Measurements from ENCODE around the gene LZIC.

Gene LZIC

DNA sequence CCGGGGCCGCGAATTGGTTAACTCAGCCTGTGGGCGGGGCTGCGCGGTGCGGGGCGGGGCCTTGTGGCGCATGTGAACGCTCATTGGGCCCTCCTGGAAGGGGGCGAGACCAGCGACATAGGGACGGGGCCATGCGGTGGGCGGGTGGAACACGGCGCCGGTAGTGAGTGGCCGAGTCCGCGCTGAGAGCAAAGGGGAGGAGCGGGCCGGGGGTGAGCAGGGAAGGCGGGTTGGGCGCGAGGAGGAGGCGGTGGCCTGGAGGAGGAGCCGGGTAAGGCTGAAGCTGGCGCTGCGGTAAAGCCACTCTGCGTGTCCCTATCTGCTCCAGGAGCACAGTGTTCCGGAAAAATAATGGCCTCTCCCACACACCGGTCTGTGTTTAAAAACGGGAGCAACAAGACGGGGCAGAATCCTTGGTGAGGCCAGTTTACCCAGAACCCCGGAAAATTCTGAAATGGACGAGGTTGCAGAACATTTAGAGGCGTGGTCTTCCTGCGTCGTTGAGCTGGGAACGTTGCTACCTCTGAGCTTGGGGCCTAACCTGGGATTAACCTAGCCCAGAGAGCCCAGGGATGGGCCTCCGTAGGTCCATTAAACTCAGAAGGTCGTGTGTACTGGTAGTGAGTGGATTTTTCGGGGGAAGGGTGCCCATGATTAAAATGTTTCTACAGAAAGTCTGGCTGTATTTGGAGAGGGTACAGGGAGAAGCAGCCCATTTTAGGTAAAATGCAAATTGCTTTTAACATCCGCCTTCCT is 32.6 kb downstream of the LZIC start:
- DNase-seq (ENCODE audit: low read depth): peak; percentile 97

DNA sequence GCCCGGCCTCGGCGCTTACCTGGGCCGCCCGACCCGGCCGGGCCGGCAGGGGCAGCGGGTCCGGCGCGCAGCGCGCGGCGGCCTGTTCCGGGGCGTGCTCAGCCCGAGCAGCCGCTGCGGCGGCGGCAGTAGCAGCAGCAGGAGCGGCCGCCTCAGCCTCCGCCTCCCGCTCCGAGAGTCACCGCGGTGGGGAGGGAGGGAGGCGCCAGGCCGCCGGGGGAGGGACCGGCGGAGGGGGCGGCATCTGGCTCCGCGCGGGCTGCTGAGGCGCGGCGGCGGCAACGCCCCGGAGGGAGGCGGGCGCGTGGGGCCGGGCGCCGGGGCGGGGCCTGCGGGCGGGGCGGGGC is 33.1 kb downstream of the LZIC start, which contains the start of gene CTNNBIP1:
Gene CTNNBIP1, minus strand, starts transcription at position 194 of the 347 bp plus-strand sequence. CDS start 38,205 bp downstream, outside the sequence.
- DNase-seq (ENCODE audit: low read depth): no peak

- DNase-seq (ENCODE audit: low read depth): no peak
Measured at GRCh38 chr1:9909234-9910046, 33.8 kb downstream of the LZIC start.

GRCh38 chr1:9908871-9909233 is 34.3 kb downstream of the LZIC start:
- no peak for DNase-seq (ENCODE audit: low read depth)

GRCh38 chr1:9907441-9907840 is 35.8 kb downstream of the LZIC start:
- DNase-seq (ENCODE audit: low read depth): no peak

- DNase-seq (ENCODE audit: low read depth): no peak
Measured at GRCh38 chr1:9906466-9906865, 36.7 kb downstream of the LZIC start.

DNA sequence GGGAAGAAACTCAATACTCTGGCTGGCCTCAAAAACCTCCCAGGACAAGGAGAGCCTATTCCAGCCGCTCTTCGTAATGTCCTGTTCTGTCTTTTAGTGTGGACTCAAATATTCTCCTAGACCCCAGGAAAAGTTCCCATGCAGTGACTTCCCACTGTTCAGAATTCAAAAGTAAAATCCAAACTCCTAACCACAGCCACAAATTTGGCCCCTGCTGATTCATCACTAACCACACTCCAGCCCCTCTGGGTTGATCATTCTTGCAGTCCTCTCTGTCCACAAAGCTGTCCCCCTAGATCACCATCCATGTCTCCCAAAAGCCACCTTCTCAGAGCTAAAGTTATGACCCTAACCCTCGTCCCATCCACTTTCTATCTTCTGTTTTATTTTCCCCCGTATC is 38.2 kb downstream of the LZIC start:
- DNase-seq (ENCODE audit: low read depth): no peak

- DNase-seq (ENCODE audit: low read depth): peak; percentile 31
Measured at GRCh38 chr1:9904596-9904995, 38.6 kb downstream of the LZIC start.

- DNase-seq (ENCODE audit: low read depth): no peak
Measured at GRCh38 chr1:9903801-9904527, 39.2 kb downstream of the LZIC start.

DNA sequence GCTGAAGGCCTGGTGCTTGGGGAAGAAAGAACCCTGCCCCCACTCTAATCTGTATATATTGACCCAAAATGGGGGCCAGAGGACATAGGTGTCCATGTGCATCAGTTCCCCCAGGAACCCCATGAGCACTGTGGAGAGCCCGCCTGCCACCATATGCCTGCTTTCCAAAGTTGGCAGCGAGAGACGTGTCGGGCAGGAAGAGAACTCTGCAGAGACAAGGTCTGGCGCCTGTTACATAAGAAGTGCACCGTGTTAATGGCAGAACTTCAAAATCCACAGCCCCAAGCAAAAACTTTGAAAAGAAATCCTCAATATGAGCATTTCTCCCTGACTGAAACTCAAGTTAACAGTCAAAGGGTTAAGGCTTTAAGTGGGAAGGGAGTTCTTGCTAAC is 41.1 kb downstream of the LZIC start:
- no peak for DNase-seq (ENCODE audit: low read depth)

- DNase-seq (ENCODE audit: low read depth): no peak
Measured at GRCh38 chr1:9901148-9902059, 41.8 kb downstream of the LZIC start.

DNA sequence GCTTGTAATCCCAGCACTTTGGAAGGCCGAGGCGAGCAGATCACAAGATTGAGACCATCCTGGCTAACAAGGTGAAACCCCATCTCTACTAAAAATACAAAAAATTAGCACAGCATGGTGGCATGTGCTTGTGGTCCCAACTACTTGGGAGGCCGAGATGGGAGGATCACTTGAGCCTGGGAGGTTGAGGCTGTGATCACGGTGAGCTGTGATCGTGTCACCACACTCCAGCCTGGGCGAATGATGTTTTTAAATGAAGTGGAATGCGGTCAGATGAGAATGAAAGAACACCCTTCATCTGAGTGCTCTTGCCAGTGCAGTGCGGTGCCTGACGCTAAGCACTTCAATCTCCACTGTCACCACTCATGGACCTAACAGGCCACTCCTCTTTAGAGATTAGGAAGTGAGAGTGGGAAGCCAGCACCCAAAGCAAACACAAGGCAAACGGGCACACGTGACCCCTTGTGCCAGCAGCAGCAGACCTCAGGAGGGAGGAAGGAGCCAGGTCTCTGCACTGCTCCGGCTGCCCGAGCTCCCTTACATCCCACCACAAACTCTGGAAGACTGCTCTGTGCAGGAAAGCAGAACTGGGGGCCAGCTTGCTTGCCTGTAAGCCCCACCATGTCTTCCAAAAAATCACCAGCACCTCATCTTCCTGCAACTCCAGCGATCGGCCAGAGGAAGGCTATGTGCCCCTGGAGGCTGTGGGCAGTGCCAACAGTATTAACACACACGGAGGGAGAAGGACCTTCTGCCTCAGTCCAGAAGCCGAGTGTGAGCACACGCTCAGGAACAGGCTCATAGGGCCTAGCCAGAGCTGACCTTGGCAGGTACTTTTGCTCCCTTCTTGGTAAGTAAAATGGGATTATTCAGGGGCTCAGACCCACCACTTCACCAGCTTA is 42.8 kb downstream of the LZIC start:
- peak; percentile 38 for DNase-seq (ENCODE audit: low read depth)

DNA sequence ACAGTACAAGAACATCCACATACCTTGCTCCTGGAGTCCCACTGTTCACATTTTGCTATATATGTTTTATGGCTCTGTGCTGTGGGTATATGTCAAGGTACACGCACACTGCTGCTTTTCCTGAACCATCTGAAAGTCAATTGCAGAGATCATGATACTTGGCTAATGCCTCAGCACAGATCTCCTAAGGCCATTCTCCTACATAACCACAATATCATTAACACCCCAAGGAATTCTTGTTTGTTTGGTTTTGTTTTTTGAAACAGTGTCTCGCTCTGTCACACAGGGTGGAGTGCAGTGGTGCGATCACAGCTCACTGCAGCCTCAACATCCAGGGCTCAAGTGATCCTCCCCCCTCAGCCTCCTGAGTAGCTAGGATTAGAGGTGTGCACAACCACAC is 49.1 kb downstream of the LZIC start:
- DNase-seq (ENCODE audit: low read depth): no peak

DNA sequence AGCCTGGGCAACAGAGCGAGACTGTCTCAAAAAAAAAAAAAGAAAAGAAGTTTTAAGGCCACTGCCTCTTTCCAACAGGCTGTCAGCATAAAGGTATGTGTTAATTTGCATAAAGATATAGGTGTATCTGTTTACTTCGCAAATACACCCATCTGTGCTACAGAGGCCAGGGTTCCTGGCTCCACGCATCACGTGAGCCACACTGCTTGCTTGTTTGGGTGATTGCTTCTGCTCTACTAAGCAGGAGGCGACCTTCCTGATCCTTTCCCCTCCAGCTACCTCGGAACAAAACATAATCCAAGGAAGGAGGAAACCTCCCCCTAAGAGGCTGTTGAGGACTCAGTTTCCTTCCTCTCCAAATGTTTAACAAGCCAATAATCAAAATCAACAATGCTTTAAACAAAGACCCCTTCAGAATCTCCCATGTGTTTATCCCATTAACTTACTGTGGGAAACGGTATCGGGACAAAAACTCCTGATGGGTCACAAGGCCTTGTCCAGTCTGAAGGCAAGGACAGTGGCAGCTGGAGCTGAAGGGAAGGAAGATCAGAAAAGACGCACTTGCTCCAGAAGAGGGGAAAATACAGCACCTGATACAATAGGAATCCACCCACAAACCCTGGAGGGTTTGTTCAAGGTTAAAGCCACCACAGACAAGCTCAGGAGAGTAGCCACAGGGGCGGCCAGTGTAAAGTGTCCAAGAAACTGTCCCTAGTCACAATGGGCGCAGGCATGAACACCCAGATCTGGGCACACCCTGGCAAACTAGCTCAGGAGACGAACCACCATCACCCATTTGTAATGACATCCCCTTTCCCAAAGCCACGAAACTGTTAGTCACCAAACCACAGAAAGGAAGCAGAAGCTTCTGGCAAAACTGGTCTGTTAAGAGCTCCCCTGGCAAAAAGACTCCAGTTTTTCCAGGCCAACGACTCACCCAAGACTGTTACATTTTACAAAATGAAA is 50.3 kb downstream of the LZIC start:
- DNase-seq (ENCODE audit: low read depth): peak; percentile 64

GRCh38 chr1:9891207-9891606 is 52.0 kb downstream of the LZIC start:
- DNase-seq (ENCODE audit: low read depth): no peak

- peak; percentile 91 for DNase-seq (ENCODE audit: low read depth)
Measured at GRCh38 chr1:9890224-9890731, 52.9 kb downstream of the LZIC start.

GRCh38 chr1:9889411-9889810 is 53.8 kb downstream of the LZIC start:
- no peak for DNase-seq (ENCODE audit: low read depth)

GRCh38 chr1:9888886-9889285 is 54.3 kb downstream of the LZIC start:
- no peak for DNase-seq (ENCODE audit: low read depth)

DNA sequence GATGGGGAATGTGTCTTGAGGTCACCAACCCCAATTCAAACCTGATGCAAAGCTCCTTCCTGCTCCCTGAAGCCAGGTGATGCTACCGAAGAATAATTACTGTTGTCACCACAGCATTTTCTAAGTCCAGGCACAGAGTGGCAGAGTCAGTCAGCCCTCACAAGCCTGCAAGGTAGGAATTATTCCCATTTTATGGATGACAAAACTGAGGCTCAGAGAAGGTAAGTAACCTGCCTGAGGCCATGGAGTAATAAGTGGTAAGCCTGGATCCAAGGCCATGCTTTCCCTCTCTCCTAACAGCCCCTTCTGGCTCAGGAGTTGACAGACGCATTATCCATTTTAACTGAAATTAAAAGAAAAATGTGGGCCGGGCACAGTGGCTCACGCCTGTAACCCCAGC is 56.1 kb downstream of the LZIC start:
- no peak for DNase-seq (ENCODE audit: low read depth)
